Measurements from ENCODE around the gene RASSF8.

RASSF8 gene

DNA sequence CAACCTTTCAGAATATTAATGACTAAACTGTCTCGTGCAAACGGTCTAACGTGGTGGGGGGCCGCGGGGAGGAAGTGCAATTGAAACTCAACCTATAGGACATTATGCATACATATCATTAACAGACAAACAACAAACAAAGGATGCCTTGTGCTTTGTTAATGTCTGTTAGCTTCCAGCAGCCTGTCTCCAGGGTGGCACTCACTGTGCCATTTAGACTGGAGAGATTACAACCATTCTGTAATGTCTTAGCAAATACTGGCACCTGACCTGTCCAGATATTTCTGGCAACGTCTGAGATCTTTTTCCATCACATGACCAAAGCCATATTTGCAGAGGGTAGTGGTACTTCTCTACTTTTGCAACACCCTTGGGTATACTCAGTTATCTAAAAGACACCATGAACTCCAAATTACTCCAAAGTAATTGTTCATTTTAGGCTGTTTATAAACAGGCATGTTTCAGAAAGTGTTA lies 154.7 kb downstream of the RASSF8 start:
- H3K36me3 ChIP-seq (replicated peaks): no peaks in the 10 kb centered on the region
- no peak overlapping the region for H3K4me3 ChIP-seq (ENCODE audit: low read depth, low read length)
- no peak for DNase-seq
- H3K27ac ChIP-seq: no peak overlapping the region
- TF ChIP-seq, protein P1, sequence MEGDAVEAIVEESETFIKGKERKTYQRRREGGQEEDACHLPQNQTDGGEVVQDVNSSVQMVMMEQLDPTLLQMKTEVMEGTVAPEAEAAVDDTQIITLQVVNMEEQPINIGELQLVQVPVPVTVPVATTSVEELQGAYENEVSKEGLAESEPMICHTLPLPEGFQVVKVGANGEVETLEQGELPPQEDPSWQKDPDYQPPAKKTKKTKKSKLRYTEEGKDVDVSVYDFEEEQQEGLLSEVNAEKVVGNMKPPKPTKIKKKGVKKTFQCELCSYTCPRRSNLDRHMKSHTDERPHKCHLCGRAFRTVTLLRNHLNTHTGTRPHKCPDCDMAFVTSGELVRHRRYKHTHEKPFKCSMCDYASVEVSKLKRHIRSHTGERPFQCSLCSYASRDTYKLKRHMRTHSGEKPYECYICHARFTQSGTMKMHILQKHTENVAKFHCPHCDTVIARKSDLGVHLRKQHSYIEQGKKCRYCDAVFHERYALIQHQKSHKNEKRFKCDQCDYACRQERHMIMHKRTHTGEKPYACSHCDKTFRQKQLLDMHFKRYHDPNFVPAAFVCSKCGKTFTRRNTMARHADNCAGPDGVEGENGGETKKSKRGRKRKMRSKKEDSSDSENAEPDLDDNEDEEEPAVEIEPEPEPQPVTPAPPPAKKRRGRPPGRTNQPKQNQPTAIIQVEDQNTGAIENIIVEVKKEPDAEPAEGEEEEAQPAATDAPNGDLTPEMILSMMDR (IDR thresholded peaks at IDR 0.05; ENCODE audit: low read depth, low read length, missing control alignments): no peak
- in situ Hi-C loops (cut with HindIII; ENCODE audit: low pct_ligation_motif_present, low sequenced_read_pairs): loop anchor here (25.0 kb wide), 1 partner anchor 524 kb away; no protein-coding TSS in a partner anchor
- H3K27me3 ChIP-seq (replicated peaks): no peaks in the 10 kb centered on the region

DNA sequence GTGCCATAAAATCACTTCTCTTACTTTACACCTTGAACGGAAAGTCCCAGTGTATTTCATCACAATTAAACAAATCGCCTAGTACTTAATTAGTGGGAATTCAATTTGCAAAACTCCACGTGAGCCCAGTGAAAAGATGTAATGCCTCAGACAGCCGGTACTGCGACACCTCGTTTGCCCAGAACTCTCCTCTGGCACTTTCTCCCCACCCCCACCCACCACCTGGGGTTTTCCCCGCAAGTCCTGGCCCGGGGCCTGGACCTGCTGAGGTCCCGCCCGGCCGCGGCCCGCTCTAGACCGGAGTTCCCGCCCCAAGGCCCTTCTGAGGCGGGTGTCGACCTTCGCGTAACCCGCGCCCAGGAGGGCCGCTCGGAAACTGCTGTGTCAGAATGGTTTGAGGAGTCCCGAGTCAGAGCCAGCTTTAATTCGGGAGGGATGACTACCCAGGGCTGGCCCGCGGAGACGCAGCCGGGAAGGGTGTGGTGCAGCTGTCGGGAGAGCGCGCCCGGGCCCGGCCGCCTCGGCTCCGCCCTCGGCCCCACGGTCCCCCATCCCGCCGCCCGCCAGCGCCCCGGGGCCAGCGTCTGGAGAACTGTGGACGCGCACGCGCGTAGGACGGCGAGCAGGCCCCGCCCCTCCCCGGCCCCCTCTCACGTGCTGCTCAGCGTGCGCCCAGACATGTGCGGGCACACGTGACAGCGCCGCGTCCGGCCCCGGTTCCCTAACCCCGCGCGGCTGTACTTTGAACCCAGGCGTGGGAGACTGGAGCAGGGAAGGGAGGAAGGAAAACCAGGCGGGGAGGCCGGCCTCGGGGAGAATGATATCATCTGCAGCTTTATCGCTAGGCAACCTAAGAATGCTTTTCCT lies 155.6 kb downstream of the RASSF8 start:
- in situ Hi-C loops (cut with HindIII; ENCODE audit: low pct_ligation_motif_present, low sequenced_read_pairs): loop anchor here (25.0 kb wide), 1 partner anchor 523 kb away; no protein-coding TSS in a partner anchor
- peak; percentile 84 for DNase-seq
- peak overlapping the region; percentile 84 for H3K27ac ChIP-seq
- peak overlapping the region; percentile 63 for H3K4me3 ChIP-seq (ENCODE audit: low read depth, low read length)
- H3K27me3 ChIP-seq (replicated peaks): no peaks in the 10 kb centered on the region
- TF ChIP-seq, protein P1 (IDR thresholded peaks at IDR 0.05; ENCODE audit: low read depth, low read length, missing control alignments): peak; percentile 49
- H3K36me3 ChIP-seq (replicated peaks): no peaks in the 10 kb centered on the region

DNA sequence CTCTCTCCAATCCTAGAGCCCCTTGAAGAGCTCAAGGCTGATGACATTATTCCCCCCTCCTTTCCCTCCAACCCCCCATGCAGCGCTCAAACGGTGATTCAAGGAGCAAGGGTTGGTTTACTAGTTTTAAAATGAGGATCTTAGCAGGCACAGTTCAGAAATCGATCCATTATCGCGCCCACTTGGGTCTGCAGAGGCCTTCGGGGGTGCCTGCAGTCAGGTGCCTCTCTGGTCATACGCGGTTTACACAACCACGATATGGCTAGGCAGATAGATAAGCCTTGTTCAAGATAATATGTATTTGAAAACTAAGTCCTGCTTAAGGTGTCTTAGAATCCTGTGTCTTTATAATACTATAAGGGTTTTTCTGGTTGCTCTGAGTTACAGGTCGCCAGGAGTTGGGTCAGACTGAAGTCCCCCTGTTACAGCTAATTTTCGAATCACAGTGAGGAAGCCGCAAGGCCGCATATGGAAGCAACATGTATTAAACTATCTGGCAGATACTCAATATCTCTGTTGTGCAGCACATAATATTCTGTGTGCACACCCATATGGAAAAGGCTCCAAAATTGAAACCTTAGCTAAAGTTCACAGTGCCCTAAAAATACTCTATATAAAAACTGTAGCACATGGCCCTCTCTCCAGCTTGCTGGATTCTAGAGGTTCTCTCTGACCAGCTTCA lies 156.4 kb downstream of the RASSF8 start:
- Histone ChIP-seq H3K4me3 (ENCODE audit: low read depth, low read length) (peak overlapping the region; percentile 63), H3K27me3 (replicated peaks) (no peaks in the 10 kb centered on the region), H3K27ac (peak overlapping the region; percentile 84), H3K36me3 (replicated peaks) (no peaks in the 10 kb centered on the region)
- DNase-seq: no peak
- in situ Hi-C loops (cut with HindIII; ENCODE audit: low pct_ligation_motif_present, low sequenced_read_pairs): loop anchor here (25.0 kb wide), 1 partner anchor 522 kb away; no protein-coding TSS in a partner anchor
- TF ChIP-seq, protein P1 (IDR thresholded peaks at IDR 0.05; ENCODE audit: low read depth, low read length, missing control alignments): no peak

DNA sequence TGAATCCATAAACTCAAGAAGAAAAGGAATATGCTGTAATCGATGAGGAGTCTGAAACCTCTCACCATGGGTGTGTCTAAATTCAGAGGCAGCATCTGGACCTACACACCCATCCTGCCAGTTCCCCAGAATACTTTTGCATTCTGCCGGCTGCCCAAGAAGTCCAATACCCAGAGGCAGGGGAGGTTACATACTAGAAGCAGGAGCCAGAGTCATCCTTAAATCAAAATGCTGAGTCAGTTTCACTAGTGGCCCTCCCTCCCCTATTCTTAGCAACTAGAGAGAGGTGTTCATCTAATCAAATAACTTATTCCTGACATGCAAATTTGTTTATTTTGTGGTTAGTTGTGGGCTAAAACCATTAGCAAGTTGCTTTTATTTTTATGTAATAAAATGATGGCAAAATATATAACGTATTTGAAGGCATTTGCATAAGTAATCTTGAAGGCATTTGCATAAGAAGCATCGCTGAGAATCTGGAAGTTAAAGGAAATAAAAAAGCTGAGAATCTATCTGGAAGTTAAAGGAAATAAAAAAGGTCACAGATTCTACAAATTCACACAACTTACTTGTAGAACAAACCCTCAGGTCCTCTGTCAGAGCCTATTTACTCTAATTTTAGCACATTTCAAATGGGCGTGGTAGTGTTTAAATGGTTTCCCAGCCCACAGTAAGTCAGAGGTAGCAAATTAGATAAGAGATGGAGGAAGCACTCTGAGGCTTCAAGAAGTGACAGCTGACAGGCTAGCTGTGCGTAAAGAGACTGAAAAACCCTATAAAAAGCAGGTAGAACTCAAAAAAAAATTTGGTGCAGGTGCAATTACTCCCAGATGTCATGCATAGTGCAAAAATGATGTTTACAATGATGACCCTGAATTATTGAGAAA lies 158.6 kb downstream of the RASSF8 start:
- Histone ChIP-seq H3K27ac (no peak overlapping the region), H3K36me3 (replicated peaks) (no peaks in the 10 kb centered on the region), H3K4me3 (ENCODE audit: low read depth, low read length) (no peak overlapping the region), H3K27me3 (replicated peaks) (no peaks in the 10 kb centered on the region)
- DNase-seq: no peak
- TF ChIP-seq, protein P1 (IDR thresholded peaks at IDR 0.05; ENCODE audit: low read depth, low read length, missing control alignments): no peak
- in situ Hi-C loops (cut with HindIII; ENCODE audit: low pct_ligation_motif_present, low sequenced_read_pairs): loop anchor here (25.0 kb wide), 1 partner anchor 520 kb away; no protein-coding TSS in a partner anchor

DNA sequence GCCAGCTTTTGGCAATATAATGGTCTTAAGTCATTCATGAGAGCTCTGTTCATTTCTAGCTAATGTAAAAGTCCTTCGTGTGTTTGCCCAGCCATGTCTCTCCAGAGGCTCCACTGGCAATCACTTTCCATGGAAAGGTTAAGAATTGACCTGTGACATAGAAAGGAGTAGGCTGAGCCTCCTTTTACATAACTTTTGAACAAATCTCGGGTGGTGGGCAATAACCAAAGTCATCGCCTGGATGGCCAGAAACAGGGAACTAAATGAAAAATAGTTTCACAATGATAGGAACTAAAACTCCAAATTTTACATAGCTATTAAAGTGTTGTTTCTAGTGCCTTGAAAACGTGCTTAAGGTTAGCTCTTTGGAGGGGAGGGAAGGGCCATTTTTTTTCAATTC lies 159.8 kb downstream of the RASSF8 start:
- Histone ChIP-seq H3K36me3 (replicated peaks) (no peaks in the 10 kb centered on the region), H3K27me3 (replicated peaks) (no peaks in the 10 kb centered on the region), H3K27ac (no peak overlapping the region), H3K4me3 (ENCODE audit: low read depth, low read length) (no peak overlapping the region)
- no peak for DNase-seq
- TF ChIP-seq, protein P1 (IDR thresholded peaks at IDR 0.05; ENCODE audit: low read depth, low read length, missing control alignments): no peak
- in situ Hi-C loops (cut with HindIII; ENCODE audit: low pct_ligation_motif_present, low sequenced_read_pairs): loop anchor here (25.0 kb wide), 1 partner anchor 519 kb away; no protein-coding TSS in a partner anchor

All from brain microvascular endothelial cell (primary cell).